ENCODE measurements around the gene RFX6.

- TF ChIP-seq POLR2A (IDR thresholded peaks at IDR 0.05) = no peak
- TF ChIP-seq CTCF (IDR thresholded peaks at IDR 0.05) = no peak
Observed at GRCh38 chr6:116828983-116829382, 48.1 kb upstream of the RFX6 start, which contains the start of gene GPRC6A.
